Peyer's patch (tissue), 4 donors: ENCODE data around the gene GRID2. TPM values are rescaled to one million over a fixed set of nuclear protein-coding genes. Genes with fewer than 3 reads are reported as not detected.

Experiments
- DNase-seq, 3 donors: peaks; one replicate each; pipeline ENCODE4 v3.0.0-alpha.2; 2017 to 2019
- H3K27ac ChIP-seq, 4 donors: fragments of 200-600 bp; sonication (generic); one replicate each; pipeline ENCODE4 v1.5.1; 2016 to 2019
- H3K27me3 ChIP-seq, 2 donors: fragments of 200-600 bp; sonication (generic); one replicate each; pipeline ENCODE4 v1.5.1; 2019
- H3K36me3 ChIP-seq, 3 donors: fragments of 200-600 bp; sonication (generic); one replicate each; pipeline ENCODE4 v1.5.1; 2016 to 2019
- H3K4me1 ChIP-seq, 4 donors: fragments of 200-600 bp; sonication (generic); one replicate each; pipeline ENCODE4 v1.5.1; 2016 to 2019
- H3K4me3 ChIP-seq, 4 donors: fragments of 200-600 bp; sonication (generic); 1 replicate in 3 of 4; 2 replicates in 1 of 4; pipeline ENCODE4 v1.5.1; 2016 to 2019; ENCODE audit warnings: mild to moderate bottlenecking in 1 of 4
- H3K9me3 ChIP-seq, 4 donors: fragments of 200-600 bp; sonication (generic); one replicate each; pipeline ENCODE4 v1.5.1; 2016 to 2019; ENCODE audit warnings: mild to moderate bottlenecking in 1 of 4
- CTCF ChIP-seq, 6 experiments: fragments of 450-650 bp in 4 of 6; fragments of 200-600 bp in 2 of 6; sonication (generic) in 1 of 6; IDR thresholded peaks; one replicate each; pipeline ENCODE4 v1.5.1; 2017 to 2019; ENCODE audit warnings: antibody characterized with exemption in 6 of 6, mild to moderate bottlenecking in 3 of 6, moderate library complexity in 1 of 6
- POLR2A ChIP-seq, 2 donors: fragments of 450-650 bp; IDR thresholded peaks; one replicate each; pipeline ENCODE4 v1.5.1; 2017; ENCODE audit warnings: antibody characterized with exemption in 2 of 2, mild to moderate bottlenecking in 2 of 2, moderate library complexity in 2 of 2
- total RNA-seq, 4 donors: library from RNA; depleted of rRNA; stranded (reverse); fragments of >200 nt; gene quantifications; one replicate each; pipeline ENCODE4 v1.1.0, GENCODE V29; 2016

Gene GRID2
- total RNA-seq, 4 donors from 2014 or later: 0.54 TPM; not detected in 3

- Histone ChIP-seq H3K27me3 (no peaks in the 10 kb centered on the region), H3K27ac (no peak overlapping the region), H3K4me1 (no peaks in the 10 kb centered on the region), H3K4me3 (no peak overlapping the region), H3K36me3 (no peaks in the 10 kb centered on the region), H3K9me3 (no peaks in the 10 kb centered on the region)
- DNase-seq: no peak
- TF ChIP-seq CTCF (IDR thresholded peaks at IDR 0.05) (no peak), POLR2A (IDR thresholded peaks at IDR 0.05) (no peak)
Observed at GRCh38 chr4:92455951-92456350, 152.2 kb downstream of the GRID2 start.

GRCh38 chr4:92461732-92462131 lies 158.0 kb downstream of the GRID2 start:
- no peaks in the 10 kb centered on the region for H3K9me3 ChIP-seq

GRCh38 chr4:92477298-92477697 lies 173.5 kb downstream of the GRID2 start:
- Histone ChIP-seq H3K27me3 (no peaks in the 10 kb centered on the region), H3K9me3 (no peaks in the 10 kb centered on the region), H3K4me3 (no peak overlapping the region), H3K27ac (no peak overlapping the region), H3K4me1 (no peaks in the 10 kb centered on the region), H3K36me3 (no peaks in the 10 kb centered on the region)
- no peak for TF ChIP-seq POLR2A (IDR thresholded peaks at IDR 0.05)
- TF ChIP-seq CTCF (IDR thresholded peaks at IDR 0.05): no peak
- DNase-seq: no peak

More at GRCh38 chr4:92461732-92462131, 158.0 kb downstream of the GRID2 start:
- TF ChIP-seq CTCF (IDR thresholded peaks at IDR 0.05) (no peak), POLR2A (IDR thresholded peaks at IDR 0.05) (no peak)
- no peaks in the 10 kb centered on the region for H3K4me1 ChIP-seq
- no peaks in the 10 kb centered on the region for H3K27me3 ChIP-seq
- no peak overlapping the region for H3K4me3 ChIP-seq
- no peak for DNase-seq
- no peaks in the 10 kb centered on the region for H3K36me3 ChIP-seq
- no peak overlapping the region for H3K27ac ChIP-seq

- TF ChIP-seq POLR2A (IDR thresholded peaks at IDR 0.05) (no peak), CTCF (IDR thresholded peaks at IDR 0.05) (no peak)
- Histone ChIP-seq H3K27ac (no peak overlapping the region), H3K9me3 (no peaks in the 10 kb centered on the region), H3K27me3 (no peaks in the 10 kb centered on the region), H3K4me1 (no peaks in the 10 kb centered on the region), H3K36me3 (no peaks in the 10 kb centered on the region), H3K4me3 (no peak overlapping the region)
- no peak for DNase-seq
Observed at GRCh38 chr4:92483341-92483740, 179.6 kb downstream of the GRID2 start.

GRCh38 chr4:92488496-92488895 lies 184.7 kb downstream of the GRID2 start:
- no peak for DNase-seq
- no peaks in the 10 kb centered on the region for H3K27me3 ChIP-seq
- H3K27ac ChIP-seq: no peak overlapping the region
- no peaks in the 10 kb centered on the region for H3K36me3 ChIP-seq
- no peaks in the 10 kb centered on the region for H3K9me3 ChIP-seq
- TF ChIP-seq CTCF (IDR thresholded peaks at IDR 0.05) (no peak), POLR2A (IDR thresholded peaks at IDR 0.05) (no peak)
- H3K4me1 ChIP-seq: no peaks in the 10 kb centered on the region
- no peak overlapping the region for H3K4me3 ChIP-seq

GRCh38 chr4:92497141-92497540 lies 193.4 kb downstream of the GRID2 start:
- Histone ChIP-seq H3K27ac (no peak overlapping the region), H3K4me1 (no peaks in the 10 kb centered on the region), H3K27me3 (no peaks in the 10 kb centered on the region), H3K4me3 (no peak overlapping the region), H3K9me3 (no peaks in the 10 kb centered on the region), H3K36me3 (no peaks in the 10 kb centered on the region)
- no peak for TF ChIP-seq POLR2A (IDR thresholded peaks at IDR 0.05)
- no peak for DNase-seq
